A549 (cell line): ENCODE measurements around the gene PGAP3. TPM values are rescaled to one million over a fixed set of nuclear protein-coding genes. Genes with fewer than 3 reads are reported as not detected.

Experiments used
- ATAC-seq, 2 experiments: fragments of 200-7000 bp in 1 of 2; fragments of >200 bp in 1 of 2; cut with Nextera tagmentation in 1 of 2; cut with Tn5 transposase in 1 of 2; 3 replicates each; pipeline versions ENCODE4 v1.8.0 to v1.9.1; 2018 to 2020; ENCODE audit warnings: mild to moderate bottlenecking in 1 of 2, moderate library complexity in 1 of 2
- CTCF ChIA-PET: fragments of 300-600 bp; sonication (Branson Sonifier 250); formaldehyde crosslinking; extraction: SDS; loops from one replicate; lab custom pipeline; 2021; ENCODE audit warnings: antibody characterized with exemption, inconsistent platforms; lab: Yijun Ruan, JAX
- POLR2A ChIA-PET: fragments of 350-600 bp; formaldehyde crosslinking; extraction: SDS; loops from one replicate; lab custom pipeline; 2021; ENCODE audit warnings: antibody characterized with exemption, inconsistent platforms; lab: Yijun Ruan, JAX
- DNase-seq, 2 experiments: peaks; one replicate each; pipeline versions ENCODE4 v3.0.0 to v3.0.0-alpha.2; 2011 to 2016; ENCODE audit warnings: low read depth in 1 of 2, low spot score in 1 of 2
- FAIRE-seq: peaks from 2 replicates; lab custom pipeline; 2011; peaks lifted over from hg19 to GRCh38; lab: Jason Lieb, UNC
- H3K27ac ChIP-seq, 2 experiments: fragments of >200 bp; sonication (Bioruptor Twin); formaldehyde crosslinking; 3 replicates each; pipeline ENCODE4 v1.5.1; 2016 to 2017
- H3K4me1 ChIP-seq: fragments of >200 bp; sonication (Bioruptor Twin); formaldehyde crosslinking; 3 replicates; pipeline ENCODE4 v1.6.1; 2016
- H3K4me2 ChIP-seq: fragments of >200 bp; sonication (Bioruptor Twin); formaldehyde crosslinking; 3 replicates; pipeline ENCODE4 v1.6.1; 2016
- H3K4me3 ChIP-seq: fragments of >200 bp; sonication (Bioruptor Twin); formaldehyde crosslinking; 3 replicates; pipeline ENCODE4 v1.5.1; 2016
- H3K9me3 ChIP-seq: fragments of >200 bp; sonication (Bioruptor Twin); formaldehyde crosslinking; 3 replicates; pipeline ENCODE4 v1.6.1; 2016
- BHLHE40 ChIP-seq: IDR thresholded peaks from 2 replicates; pipeline ENCODE4 v1.6.1; 2012; ENCODE audit warnings: low read depth, low read length, inconsistent platforms
- CBX2 ChIP-seq: fragments of 200-600 bp; sonication (generic); IDR thresholded peaks from 2 replicates; pipeline ENCODE4 v1.6.1; 2016; ENCODE audit warnings: low read depth, mild to moderate bottlenecking, borderline replicate concordance
- CHD4 ChIP-seq: fragments of 200-600 bp; sonication (generic); IDR thresholded peaks from 2 replicates; pipeline ENCODE4 v1.6.1; 2016; ENCODE audit warnings: antibody characterized with exemption, mild to moderate bottlenecking, borderline replicate concordance
- EP300 ChIP-seq, 2 experiments: fragments of >200 bp; sonication (Bioruptor Twin); formaldehyde crosslinking; IDR thresholded peaks; 2 replicates in 1 of 2; 3 replicates in 1 of 2; pipeline ENCODE4 v1.6.1; 2016 to 2017
- GATA3 ChIP-seq: IDR thresholded peaks from 2 replicates; pipeline ENCODE4 v1.6.1; 2012; ENCODE audit warnings: borderline replicate concordance
- HDAC2 ChIP-seq: fragments of 200-600 bp; sonication (generic); IDR thresholded peaks from 2 replicates; pipeline ENCODE4 v1.6.1; 2016
- HOXB13 ChIP-seq: fragments of 250-450 bp; sonication (Bioruptor Pico); IDR thresholded peaks from 2 replicates; pipeline ENCODE4 v1.5.0; 2020; ENCODE audit warnings: low read depth, mild to moderate bottlenecking, moderate library complexity
- JUN ChIP-seq, 2 experiments: fragments of >200 bp; sonication (Bioruptor Twin); formaldehyde crosslinking; IDR thresholded peaks; 2 replicates in 1 of 2; 3 replicates in 1 of 2; pipeline ENCODE4 v1.6.1; 2016 to 2017
- JUNB ChIP-seq: fragments of >200 bp; sonication (Bioruptor Twin); formaldehyde crosslinking; IDR thresholded peaks from 2 replicates; pipeline ENCODE4 v1.6.1; 2016
- KDM1A ChIP-seq: fragments of 200-600 bp; sonication (generic); IDR thresholded peaks from 2 replicates; pipeline ENCODE4 v1.6.1; 2016; ENCODE audit warnings: low read depth, mild to moderate bottlenecking
- KDM5A ChIP-seq: fragments of 200-600 bp; sonication (generic); IDR thresholded peaks from 2 replicates; pipeline ENCODE4 v1.6.1; 2016; ENCODE audit warnings: antibody characterized with exemption, mild to moderate bottlenecking
- MAZ ChIP-seq: fragments of 150-350 bp; IDR thresholded peaks from 2 replicates; pipeline ENCODE4 v1.6.1; 2014; ENCODE audit warnings: antibody characterized with exemption, low read depth, low read length, borderline replicate concordance
- NPAS2 ChIP-seq: fragments of 250-450 bp; sonication (Bioruptor Pico); IDR thresholded peaks from 2 replicates; pipeline ENCODE4 v1.8.0; 2022; ENCODE audit warnings: mild to moderate bottlenecking, moderate library complexity, borderline replicate concordance
- POLR2AphosphoS2 ChIP-seq: conservative IDR thresholded peaks from 2 replicates; pipeline ENCODE4 v1.6.1; 2012; ENCODE audit warnings: low read length, improper control_type of control experiment, inconsistent platforms
- RAD21 ChIP-seq, 2 experiments: fragments of >200 bp in 1 of 2; sonication (Bioruptor Twin) in 1 of 2; formaldehyde crosslinking in 1 of 2; IDR thresholded peaks in 1 of 2; conservative IDR thresholded peaks in 1 of 2; 2 replicates in 1 of 2; 3 replicates in 1 of 2; pipeline ENCODE4 v1.6.1; 2012 to 2018; ENCODE audit warnings: inconsistent platforms in 1 of 2
- RNF2 ChIP-seq: fragments of 200-600 bp; sonication (generic); IDR thresholded peaks from 2 replicates; pipeline ENCODE4 v1.6.1; 2016; ENCODE audit warnings: low read depth, mild to moderate bottlenecking, antibody characterized with exemption, moderate library complexity, borderline replicate concordance
- SMC3 ChIP-seq: fragments of >200 bp; sonication (Bioruptor Twin); formaldehyde crosslinking; IDR thresholded peaks from 3 replicates; pipeline ENCODE4 v1.6.1; 2018; ENCODE audit warnings: inconsistent platforms
- SREBF2 ChIP-seq: fragments of 450-650 bp; IDR thresholded peaks from 2 replicates; pipeline ENCODE4 v1.6.1; 2014; ENCODE audit warnings: mild to moderate bottlenecking, moderate library complexity
- ZC3H11A ChIP-seq: fragments of 450-650 bp; IDR thresholded peaks from 2 replicates; pipeline ENCODE4 v1.6.1; 2014; ENCODE audit warnings: antibody characterized with exemption, mild to moderate bottlenecking
- ZFP36 ChIP-seq: fragments of 450-650 bp; IDR thresholded peaks from 2 replicates; pipeline ENCODE4 v1.6.1; 2014; ENCODE audit warnings: borderline replicate concordance; ENCODE audit not compliant: partially characterized antibody
- ZSCAN20 ChIP-seq: fragments of 250-450 bp; sonication (Bioruptor Pico); IDR thresholded peaks from 2 replicates; pipeline ENCODE4 v1.8.0; 2022; ENCODE audit warnings: mild to moderate bottlenecking, moderate library complexity
- WGBS: methylation state at CpG from one replicate; pipeline ENCODE4 v1.1.6; 2017; ENCODE audit errors: missing lambda C conversion rate; 5-methylcytosine and 5-hydroxymethylcytosine counted together
- polyA plus RNA-seq, 4 experiments: library from polyadenylated mRNA; depleted of rRNA in 3 of 4; stranded (reverse); fragments of >200 nt; fragmentation: RNase III in 1 of 4; extraction: RNeasy Plus Mini Kit Qiagen cat#74134 plus additional on column Dnase treatment in 1 of 4; gene quantifications; 2 replicates in 3 of 4; 3 replicates in 1 of 4; pipeline ENCODE4 v1.2.3, GENCODE V29; 2011 to 2017
- TF ChIP-seq, protein P1 (sequence below): IDR thresholded peaks from 2 replicates; pipeline ENCODE4 v1.6.1; 2012
- TF ChIP-seq, protein P2 (sequence below): fragments of 250-450 bp; sonication (Bioruptor Pico); IDR thresholded peaks from 2 replicates; pipeline ENCODE4 v1.5.0; 2021; ENCODE audit warnings: mild to moderate bottlenecking, moderate library complexity, borderline replicate concordance
- TF ChIP-seq, protein P3 (sequence below): IDR thresholded peaks from 2 replicates; pipeline ENCODE4 v1.6.1; 2012; ENCODE audit warnings: low read depth, borderline replicate concordance

Gene PGAP3
- polyA plus RNA-seq, 2 of the 4 experiments (the other 2 are of a cell fraction) = 7.3 to 8.5 TPM

DNA sequence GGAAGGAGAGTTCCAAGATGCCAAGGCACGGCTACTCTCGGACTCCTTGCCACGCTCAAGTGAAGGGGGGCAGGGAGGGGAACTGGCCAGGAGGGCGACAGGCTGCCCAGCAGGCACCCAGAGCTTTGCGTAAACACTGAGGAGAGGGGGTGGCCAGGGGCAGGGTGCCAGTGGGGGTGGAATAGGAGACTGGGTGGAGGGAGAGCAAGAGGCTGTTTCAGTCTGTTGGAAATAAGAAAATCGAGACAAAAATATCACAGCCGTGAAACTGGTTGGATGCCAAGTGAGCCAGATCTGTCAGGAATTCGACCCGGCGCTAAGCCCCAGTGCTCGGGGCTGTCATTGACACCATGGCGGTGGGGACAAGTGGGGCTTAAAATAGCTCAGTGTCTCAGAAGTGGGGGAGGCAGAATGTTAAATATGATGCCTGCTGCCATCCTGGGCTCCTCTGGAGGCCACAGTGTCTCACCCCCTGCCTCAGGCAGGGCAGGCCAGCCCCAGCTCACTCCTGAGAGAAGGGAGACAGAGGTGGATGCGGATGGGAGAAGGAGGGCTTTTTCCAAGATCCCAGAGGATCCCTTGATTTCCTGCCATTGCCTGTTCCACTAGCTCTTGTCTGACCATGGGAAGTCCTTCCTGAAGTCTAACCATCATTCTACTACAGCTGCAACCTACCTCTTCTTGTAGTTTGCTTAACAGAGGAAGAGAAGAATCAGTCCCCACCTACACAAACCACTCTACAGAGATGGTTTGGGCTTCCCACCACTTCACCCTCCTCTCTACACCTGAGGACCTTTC is 10.1 kb downstream of the PGAP3 start (continued):
- TF ChIP-seq, protein P1, sequence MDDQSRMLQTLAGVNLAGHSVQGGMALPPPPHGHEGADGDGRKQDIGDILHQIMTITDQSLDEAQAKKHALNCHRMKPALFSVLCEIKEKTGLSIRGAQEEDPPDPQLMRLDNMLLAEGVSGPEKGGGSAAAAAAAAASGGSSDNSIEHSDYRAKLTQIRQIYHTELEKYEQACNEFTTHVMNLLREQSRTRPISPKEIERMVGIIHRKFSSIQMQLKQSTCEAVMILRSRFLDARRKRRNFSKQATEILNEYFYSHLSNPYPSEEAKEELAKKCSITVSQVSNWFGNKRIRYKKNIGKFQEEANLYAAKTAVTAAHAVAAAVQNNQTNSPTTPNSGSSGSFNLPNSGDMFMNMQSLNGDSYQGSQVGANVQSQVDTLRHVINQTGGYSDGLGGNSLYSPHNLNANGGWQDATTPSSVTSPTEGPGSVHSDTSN = no peak
- TF ChIP-seq MAZ = no peak

DNA sequence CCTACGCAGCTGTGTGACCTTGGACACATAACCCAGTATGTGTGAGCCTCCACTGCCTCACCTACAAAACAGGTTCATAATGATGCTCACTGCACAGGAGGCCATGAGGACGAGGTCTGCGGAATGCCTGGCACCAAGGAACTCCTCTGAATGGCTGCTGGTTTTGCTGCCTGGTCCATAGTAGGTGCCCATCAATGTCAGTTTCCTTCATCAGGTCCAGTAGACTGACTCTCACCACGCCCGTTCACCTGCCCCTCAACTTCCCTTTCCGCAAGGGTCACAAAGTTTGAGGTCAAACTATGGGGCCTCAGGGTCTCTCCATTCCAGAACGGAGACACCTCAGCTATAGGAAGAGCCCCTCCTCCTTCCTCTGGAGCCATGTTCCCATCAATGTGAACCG is 10.8 kb downstream of the PGAP3 start:
- DNase-seq = no peak
- no peak for FAIRE-seq
- TF ChIP-seq ZFP36 (no peak), BHLHE40 (no peak), ZSCAN20 (CRISPR knock-in tag) (no peak), SREBF2 (no peak), JUN (IDR thresholded peaks at IDR 0.05) (no peak), RNF2 (no peak), HOXB13 (no peak), NPAS2 (no peak), SMC3 (no peak), POLR2AphosphoS2 (no peak), RAD21 (conservative IDR thresholded peaks at IDR 0.05 in 1 of 2, IDR thresholded peaks at IDR 0.05 in 1 of 2) (no peak), JUNB (no peak), KDM5A (no peak)
- TF ChIP-seq, protein P2, sequence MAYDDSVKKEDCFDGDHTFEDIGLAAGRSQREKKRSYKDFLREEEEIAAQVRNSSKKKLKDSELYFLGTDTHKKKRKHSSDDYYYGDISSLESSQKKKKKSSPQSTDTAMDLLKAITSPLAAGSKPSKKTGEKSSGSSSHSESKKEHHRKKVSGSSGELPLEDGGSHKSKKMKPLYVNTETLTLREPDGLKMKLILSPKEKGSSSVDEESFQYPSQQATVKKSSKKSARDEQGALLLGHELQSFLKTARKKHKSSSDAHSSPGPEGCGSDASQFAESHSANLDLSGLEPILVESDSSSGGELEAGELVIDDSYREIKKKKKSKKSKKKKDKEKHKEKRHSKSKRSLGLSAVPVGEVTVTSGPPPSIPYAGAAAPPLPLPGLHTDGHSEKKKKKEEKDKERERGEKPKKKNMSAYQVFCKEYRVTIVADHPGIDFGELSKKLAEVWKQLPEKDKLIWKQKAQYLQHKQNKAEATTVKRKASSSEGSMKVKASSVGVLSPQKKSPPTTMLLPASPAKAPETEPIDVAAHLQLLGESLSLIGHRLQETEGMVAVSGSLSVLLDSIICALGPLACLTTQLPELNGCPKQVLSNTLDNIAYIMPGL (CRISPR knock-in tag) = no peak
- TF ChIP-seq, protein P3, sequence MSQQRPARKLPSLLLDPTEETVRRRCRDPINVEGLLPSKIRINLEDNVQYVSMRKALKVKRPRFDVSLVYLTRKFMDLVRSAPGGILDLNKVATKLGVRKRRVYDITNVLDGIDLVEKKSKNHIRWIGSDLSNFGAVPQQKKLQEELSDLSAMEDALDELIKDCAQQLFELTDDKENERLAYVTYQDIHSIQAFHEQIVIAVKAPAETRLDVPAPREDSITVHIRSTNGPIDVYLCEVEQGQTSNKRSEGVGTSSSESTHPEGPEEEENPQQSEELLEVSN = no peak
- TF ChIP-seq, protein P1 = no peak
- Histone ChIP-seq H3K9me3 (no peaks in the 10 kb centered on the region), H3K4me3 (no peak overlapping the region), H3K4me1 (peaks cover 21% of the 10 kb centered on the region; the same call in 2 of the 3 replicates), H3K4me2 (no peak overlapping the region), H3K27ac (no peak overlapping the region)
- CTCF ChIA-PET = interaction anchor here (1.1 to 50.7 kb wide), 5 partner anchors 5 to 53 kb away, joined by 3 to 1391 read pairs (median 236); partner anchors contain the start of genes ERBB2, MIEN1, PGAP3 and PNMT
- 89% methylated on average over 8 of the region's 8 CpGs for WGBS
- POLR2A ChIA-PET = no interaction called here
- no peak for ATAC-seq

DNA sequence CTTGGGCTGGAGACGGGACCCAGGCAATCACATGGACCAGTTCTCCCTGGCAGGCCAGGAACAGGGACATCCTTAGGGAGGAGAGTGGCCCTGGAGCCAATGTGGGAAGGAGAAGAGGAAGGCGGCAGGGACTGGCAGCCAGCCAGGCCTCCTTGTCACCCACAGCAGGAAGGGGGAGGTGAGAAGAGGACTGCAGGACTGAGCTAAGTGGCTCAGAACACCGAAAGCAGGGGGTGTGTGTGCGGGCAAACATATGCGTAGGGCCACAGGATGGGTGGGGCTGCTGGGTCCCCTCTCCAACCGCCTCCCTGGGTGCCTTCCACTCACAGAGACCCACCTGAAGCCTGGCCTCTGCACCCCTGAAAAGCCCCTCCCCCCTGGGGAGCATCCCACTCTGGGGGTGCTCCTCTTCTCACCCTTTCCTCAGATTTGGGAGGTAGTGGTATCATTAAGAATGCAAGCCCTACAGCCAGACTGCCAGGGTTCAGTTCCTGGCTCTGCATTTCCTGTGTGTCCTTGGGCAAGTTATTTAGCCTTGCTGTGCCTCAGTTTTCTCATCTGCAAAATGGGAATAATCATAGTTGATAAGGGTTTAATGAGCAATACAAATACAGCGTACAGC is 11.5 kb downstream of the PGAP3 start:
- TF ChIP-seq ZC3H11A = no peak
- TF ChIP-seq EP300 (IDR thresholded peaks at IDR 0.05) = no peak
- peak; percentile 73; the same call in 1 of the 2 replicates for TF ChIP-seq HDAC2
- no peak for TF ChIP-seq CBX2
- peak; percentile 94; the same call in 1 of the 2 replicates for TF ChIP-seq CHD4
- TF ChIP-seq KDM1A = peak; percentile 68; the same call in 1 of the 2 replicates
- no peak for TF ChIP-seq GATA3
- Histone ChIP-seq H3K4me1 (peaks cover 21% of the 10 kb centered on the region; the same call in 2 of the 3 replicates), H3K27ac (no peak overlapping the region), H3K4me3 (no peak overlapping the region), H3K4me2 (no peak overlapping the region), H3K9me3 (no peaks in the 10 kb centered on the region)
- 73% methylated on average over 7 of the region's 7 CpGs for WGBS
- peak; percentile 10 to 11; a peak in 3 of 6 replicates for ATAC-seq
- ChIA-PET POLR2A (no interaction called here), CTCF (interaction anchor here (0.6 to 50.7 kb wide), 8 partner anchors 4 to 857 kb away, joined by 3 to 1391 read pairs (median 32); partner anchors contain the start of genes ERBB2, MIEN1, PGAP3 and PNMT)
- peak in 1 of 2 experiments; percentile 51 for DNase-seq
- FAIRE-seq = no peak
